Measurements from ENCODE around the gene ANKRD9. TPM values are rescaled to one million over a fixed set of nuclear protein-coding genes. Genes with fewer than 3 reads are reported as not detected.

The ANKRD9 gene
- polyA plus RNA-seq, 4 donors = 21.2 to 88.4 (median 43.6) TPM

DNA sequence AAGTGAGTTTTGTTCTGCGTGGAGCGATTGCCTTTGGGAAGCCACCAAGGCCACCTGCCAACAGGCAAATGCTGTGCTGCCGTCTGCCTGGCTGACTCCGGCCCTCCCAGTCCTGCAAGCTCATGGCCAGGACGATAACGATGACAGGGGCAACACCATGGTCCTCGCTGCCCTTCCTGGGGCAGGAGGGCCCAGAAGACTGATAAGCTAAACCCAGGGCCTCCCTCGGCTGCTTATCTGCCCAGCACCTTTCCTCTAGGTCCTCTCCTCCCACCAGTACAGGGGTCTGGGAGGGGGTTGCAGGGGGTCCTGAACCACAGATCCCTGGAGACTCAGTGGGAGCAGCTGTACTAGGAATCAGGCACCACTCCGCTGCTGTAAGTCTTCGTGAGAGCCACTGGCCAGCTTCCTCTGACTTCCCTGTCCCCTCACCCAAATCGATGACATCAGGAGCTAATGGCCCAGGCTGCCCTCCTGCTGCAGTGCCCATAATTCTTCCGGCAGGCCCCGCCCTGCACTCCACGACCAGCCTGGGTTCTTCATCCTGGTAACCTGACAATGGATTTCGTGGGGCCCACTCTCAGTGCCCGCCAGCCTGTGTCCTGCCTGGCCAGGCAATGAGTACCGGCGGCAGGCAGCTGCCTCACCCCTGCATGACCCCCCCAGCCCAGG lies 5.1 kb downstream of the ANKRD9 start:
- DNase-seq = no peak
- Histone ChIP-seq H3K4me3 (ENCODE audit: low read depth in 1 of 3, low read length in 3 of 3) (no peak overlapping the region), H3K27ac (ENCODE audit: low read depth in 1 of 3, low read length in 2 of 3) (peak overlapping the region; percentile 5 to 22 (median 19)), H3K36me3 (ENCODE audit: control insufficient read depth in 3 of 3, insufficient read depth in 2 of 3, low read depth in 1 of 3, low read length in 3 of 3) (peaks cover 2 to 56% (median 6%) of the 10 kb centered on the region in 3 donors), H3K27me3 (ENCODE audit: control insufficient read depth in 3 of 3, insufficient read depth in 3 of 3, low read length in 3 of 3) (no peaks in the 10 kb centered on the region), H3K4me1 (ENCODE audit: control insufficient read depth in 3 of 3, insufficient read depth in 2 of 3, low read depth in 1 of 3, low read length in 2 of 3) (peaks cover 0 to 34% (median 4%) of the 10 kb centered on the region in 3 donors), H3K9me3 (ENCODE audit: control insufficient read depth in 2 of 2, insufficient read depth in 1 of 2, low read depth in 1 of 2, low read length in 1 of 2) (no peaks in the 10 kb centered on the region)
- no peak for FAIRE-seq
- 43 to 67% (median 61%) methylated on average over 18 of the region's 18 CpGs for WGBS, 3 donors

DNA sequence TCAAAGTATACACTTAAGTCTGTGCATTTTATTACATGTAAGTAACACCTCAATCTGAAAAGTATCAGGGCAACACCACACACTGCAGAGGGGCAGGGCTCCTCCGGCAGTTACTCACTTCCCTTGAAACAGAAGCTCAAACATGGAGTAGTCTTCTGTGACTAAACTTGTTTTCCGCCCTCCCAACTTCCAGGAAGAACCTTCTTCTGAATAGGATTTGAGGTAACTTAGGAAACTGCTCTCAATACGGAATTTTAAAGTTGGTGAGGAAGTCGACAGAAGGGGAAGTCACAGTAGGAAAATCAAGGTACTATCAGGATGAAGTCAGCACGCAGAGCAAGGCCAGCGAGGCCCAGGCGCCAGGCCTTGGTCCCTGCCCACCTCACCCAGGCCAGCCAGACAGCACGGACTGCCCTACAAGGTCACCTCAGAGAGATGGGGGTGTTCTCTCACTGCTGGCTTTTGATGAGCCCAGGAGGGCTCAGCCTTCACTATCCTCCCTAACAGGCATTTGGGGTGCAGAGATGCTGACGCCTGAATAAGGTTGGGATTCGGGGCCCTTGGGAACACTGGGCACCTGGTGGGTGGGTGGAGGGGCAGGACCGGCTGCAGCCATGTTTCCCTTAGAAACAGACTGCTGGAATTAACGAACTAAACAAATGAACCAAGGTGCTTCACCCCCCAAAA lies 5.8 kb downstream of the ANKRD9 start:
- Histone ChIP-seq H3K4me3 (ENCODE audit: low read depth in 1 of 3, low read length in 3 of 3) (no peak overlapping the region), H3K4me1 (ENCODE audit: control insufficient read depth in 3 of 3, insufficient read depth in 2 of 3, low read depth in 1 of 3, low read length in 2 of 3) (peaks cover 0 to 33% (median 4%) of the 10 kb centered on the region in 3 donors), H3K27me3 (ENCODE audit: control insufficient read depth in 3 of 3, insufficient read depth in 3 of 3, low read length in 3 of 3) (no peaks in the 10 kb centered on the region), H3K9me3 (ENCODE audit: control insufficient read depth in 2 of 2, insufficient read depth in 1 of 2, low read depth in 1 of 2, low read length in 1 of 2) (no peaks in the 10 kb centered on the region), H3K36me3 (ENCODE audit: control insufficient read depth in 3 of 3, insufficient read depth in 2 of 3, low read depth in 1 of 3, low read length in 3 of 3) (peaks cover 2 to 63% (median 6%) of the 10 kb centered on the region in 3 donors), H3K27ac (ENCODE audit: low read depth in 1 of 3, low read length in 2 of 3) (peak overlapping the region; percentile 5 to 22 (median 19))
- no peak for DNase-seq
- WGBS, 3 donors = 61 to 72% (median 69%) methylated on average over 12 of the region's 12 CpGs
- FAIRE-seq = no peak

DNA sequence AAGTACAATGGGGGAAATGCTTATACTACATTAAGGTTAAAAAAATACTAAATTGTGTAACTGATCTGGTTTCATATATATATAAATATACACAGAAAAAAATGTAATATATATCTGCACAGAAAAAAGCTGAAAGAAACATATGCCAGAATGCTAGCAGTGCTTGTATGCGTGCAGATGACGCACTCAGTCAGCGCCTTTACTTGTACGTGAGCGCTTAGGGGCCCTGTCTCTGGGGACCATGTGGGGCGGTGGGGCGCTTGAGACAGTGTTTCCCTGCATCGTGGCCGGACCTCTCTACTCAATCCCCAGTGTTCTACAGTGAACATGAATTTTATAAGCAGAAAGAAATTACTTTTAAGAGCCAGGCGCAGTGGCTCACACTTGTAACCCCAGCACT lies 7.0 kb downstream of the ANKRD9 start:
- Histone ChIP-seq H3K36me3 (ENCODE audit: control insufficient read depth in 3 of 3, insufficient read depth in 2 of 3, low read depth in 1 of 3, low read length in 3 of 3) (peaks cover 6 to 69% (median 7%) of the 10 kb centered on the region in 3 donors), H3K9me3 (ENCODE audit: control insufficient read depth in 2 of 2, insufficient read depth in 1 of 2, low read depth in 1 of 2, low read length in 1 of 2) (no peaks in the 10 kb centered on the region), H3K27ac (ENCODE audit: low read depth in 1 of 3, low read length in 2 of 3) (no peak overlapping the region), H3K4me1 (ENCODE audit: control insufficient read depth in 3 of 3, insufficient read depth in 2 of 3, low read depth in 1 of 3, low read length in 2 of 3) (peaks cover 2 to 32% (median 4%) of the 10 kb centered on the region in 3 donors), H3K27me3 (ENCODE audit: control insufficient read depth in 3 of 3, insufficient read depth in 3 of 3, low read length in 3 of 3) (no peaks in the 10 kb centered on the region), H3K4me3 (ENCODE audit: low read depth in 1 of 3, low read length in 3 of 3) (no peak overlapping the region)
- DNase-seq (no peak), FAIRE-seq (no peak)
- 96 to 98% (median 96%) methylated on average over 10 of the region's 10 CpGs for WGBS, 3 donors

DNA sequence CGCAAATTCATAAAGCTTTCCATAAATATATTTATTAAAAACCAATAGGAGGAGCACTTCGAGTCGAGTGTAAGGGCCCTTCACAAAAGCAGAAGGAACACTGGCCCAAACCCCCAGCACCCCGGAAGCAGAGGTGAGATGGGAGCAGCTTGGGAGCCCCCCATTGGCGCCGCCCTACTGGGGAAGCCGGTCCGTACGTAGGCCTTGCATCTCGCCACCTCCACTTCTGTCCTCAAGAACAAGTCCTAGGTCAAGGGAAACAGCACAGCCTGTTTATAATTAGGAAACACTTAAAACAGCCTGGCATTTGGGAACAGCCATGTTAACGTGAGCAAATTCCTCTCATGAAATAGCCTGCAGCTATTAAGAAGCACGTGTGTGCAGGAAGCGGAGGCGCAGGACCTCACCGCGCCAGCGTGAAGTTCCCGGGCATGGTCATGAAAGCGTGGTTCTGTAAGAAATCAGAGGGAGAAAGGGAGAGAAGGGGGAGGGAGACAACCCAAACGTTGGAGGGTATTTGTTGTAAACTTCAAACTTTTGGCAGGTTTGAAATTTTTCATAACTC lies 7.7 kb downstream of the ANKRD9 start:
- no peak for DNase-seq
- Histone ChIP-seq H3K4me3 (ENCODE audit: low read depth in 1 of 3, low read length in 3 of 3) (no peak overlapping the region), H3K36me3 (ENCODE audit: control insufficient read depth in 3 of 3, insufficient read depth in 2 of 3, low read depth in 1 of 3, low read length in 3 of 3) (peaks cover under 1 to 75% (median 7%) of the 10 kb centered on the region in 3 donors), H3K4me1 (ENCODE audit: control insufficient read depth in 3 of 3, insufficient read depth in 2 of 3, low read depth in 1 of 3, low read length in 2 of 3) (peaks cover 2 to 33% (median 4%) of the 10 kb centered on the region in 3 donors), H3K27me3 (ENCODE audit: control insufficient read depth in 3 of 3, insufficient read depth in 3 of 3, low read length in 3 of 3) (no peaks in the 10 kb centered on the region), H3K27ac (ENCODE audit: low read depth in 1 of 3, low read length in 2 of 3) (no peak overlapping the region), H3K9me3 (ENCODE audit: control insufficient read depth in 2 of 2, insufficient read depth in 1 of 2, low read depth in 1 of 2, low read length in 1 of 2) (no peaks in the 10 kb centered on the region)
- FAIRE-seq = no peak
- 86 to 88% (median 86%) methylated on average over 20 of the region's 20 CpGs for WGBS, 3 donors

DNA sequence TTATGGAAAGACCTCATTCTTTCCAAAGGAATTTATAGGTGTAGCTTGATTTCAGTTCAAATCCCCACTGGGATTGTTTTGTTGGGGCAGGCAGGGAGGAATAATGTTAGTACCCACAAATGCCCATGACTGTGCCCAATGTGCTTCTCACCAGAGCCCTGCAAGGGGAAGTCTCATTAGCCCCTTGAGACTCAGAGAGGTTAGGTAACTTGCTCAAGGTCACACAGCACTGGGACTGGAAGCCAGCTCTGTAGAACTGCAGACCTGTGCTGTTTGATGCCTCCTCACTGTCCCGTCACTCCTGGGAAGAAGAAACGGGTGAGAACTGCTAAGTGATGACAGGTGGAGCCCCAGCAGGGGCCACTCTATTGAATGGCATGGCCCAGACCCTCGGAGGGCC lies 8.9 kb downstream of the ANKRD9 start:
- no peak for DNase-seq
- peaks cover 0 to 75% (median 7%) of the 10 kb centered on the region in 3 donors for H3K36me3 ChIP-seq (ENCODE audit: control insufficient read depth in 3 of 3, insufficient read depth in 2 of 3, low read depth in 1 of 3, low read length in 3 of 3)
- H3K4me3 ChIP-seq (ENCODE audit: low read depth in 1 of 3, low read length in 3 of 3) = no peak overlapping the region
- 71 to 80% (median 77%) methylated on average over 3 of the region's 3 CpGs for WGBS, 3 donors
- H3K27ac ChIP-seq (ENCODE audit: low read depth in 1 of 3, low read length in 2 of 3) = peak overlapping the region in 1 of 3 donors; percentile 62
- no peaks in the 10 kb centered on the region for H3K9me3 ChIP-seq (ENCODE audit: control insufficient read depth in 2 of 2, insufficient read depth in 1 of 2, low read depth in 1 of 2, low read length in 1 of 2)
- FAIRE-seq = no peak
- H3K27me3 ChIP-seq (ENCODE audit: control insufficient read depth in 3 of 3, insufficient read depth in 3 of 3, low read length in 3 of 3) = no peaks in the 10 kb centered on the region
- H3K4me1 ChIP-seq (ENCODE audit: control insufficient read depth in 3 of 3, insufficient read depth in 2 of 3, low read depth in 1 of 3, low read length in 2 of 3) = peaks cover 2 to 22% (median 4%) of the 10 kb centered on the region in 3 donors

DNA sequence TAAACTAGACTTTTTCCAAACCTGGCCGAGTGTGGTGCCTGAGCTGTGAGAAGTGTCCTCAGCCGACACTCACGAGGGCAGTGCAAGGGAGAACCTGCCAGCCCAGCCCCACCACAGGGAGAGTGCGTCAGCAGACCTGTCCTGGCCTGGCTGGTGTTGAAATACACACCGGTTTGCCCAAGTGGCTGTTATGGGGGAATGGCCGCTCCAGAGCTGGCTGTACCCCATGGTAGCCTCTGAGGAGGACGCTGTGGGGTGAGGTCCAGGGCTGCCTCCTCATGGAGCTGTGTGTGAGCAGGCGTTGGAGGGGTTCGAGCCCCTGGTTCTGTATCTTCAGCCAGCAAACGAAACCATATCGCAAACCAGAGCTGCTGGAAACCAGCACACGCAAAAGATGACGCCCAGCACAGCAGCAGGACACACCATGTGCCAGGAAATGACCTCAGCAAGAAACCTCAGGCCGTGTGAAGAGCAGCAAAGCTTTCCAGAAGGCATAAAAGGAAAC lies 9.4 kb downstream of the ANKRD9 start:
- Histone ChIP-seq H3K9me3 (ENCODE audit: control insufficient read depth in 2 of 2, insufficient read depth in 1 of 2, low read depth in 1 of 2, low read length in 1 of 2) (no peaks in the 10 kb centered on the region), H3K4me3 (ENCODE audit: low read depth in 1 of 3, low read length in 3 of 3) (no peak overlapping the region), H3K27me3 (ENCODE audit: control insufficient read depth in 3 of 3, insufficient read depth in 3 of 3, low read length in 3 of 3) (no peaks in the 10 kb centered on the region), H3K27ac (ENCODE audit: low read depth in 1 of 3, low read length in 2 of 3) (peak overlapping the region in 2 of 3 donors; percentile 30 to 75), H3K4me1 (ENCODE audit: control insufficient read depth in 3 of 3, insufficient read depth in 2 of 3, low read depth in 1 of 3, low read length in 2 of 3) (peaks cover 2 to 20% (median 4%) of the 10 kb centered on the region in 3 donors), H3K36me3 (ENCODE audit: control insufficient read depth in 3 of 3, insufficient read depth in 2 of 3, low read depth in 1 of 3, low read length in 3 of 3) (peaks cover 0 to 73% (median 7%) of the 10 kb centered on the region in 3 donors)
- DNase-seq = no peak
- no peak for FAIRE-seq
- 71 to 83% (median 71%) methylated on average over 14 of the region's 14 CpGs for WGBS, 3 donors

DNA sequence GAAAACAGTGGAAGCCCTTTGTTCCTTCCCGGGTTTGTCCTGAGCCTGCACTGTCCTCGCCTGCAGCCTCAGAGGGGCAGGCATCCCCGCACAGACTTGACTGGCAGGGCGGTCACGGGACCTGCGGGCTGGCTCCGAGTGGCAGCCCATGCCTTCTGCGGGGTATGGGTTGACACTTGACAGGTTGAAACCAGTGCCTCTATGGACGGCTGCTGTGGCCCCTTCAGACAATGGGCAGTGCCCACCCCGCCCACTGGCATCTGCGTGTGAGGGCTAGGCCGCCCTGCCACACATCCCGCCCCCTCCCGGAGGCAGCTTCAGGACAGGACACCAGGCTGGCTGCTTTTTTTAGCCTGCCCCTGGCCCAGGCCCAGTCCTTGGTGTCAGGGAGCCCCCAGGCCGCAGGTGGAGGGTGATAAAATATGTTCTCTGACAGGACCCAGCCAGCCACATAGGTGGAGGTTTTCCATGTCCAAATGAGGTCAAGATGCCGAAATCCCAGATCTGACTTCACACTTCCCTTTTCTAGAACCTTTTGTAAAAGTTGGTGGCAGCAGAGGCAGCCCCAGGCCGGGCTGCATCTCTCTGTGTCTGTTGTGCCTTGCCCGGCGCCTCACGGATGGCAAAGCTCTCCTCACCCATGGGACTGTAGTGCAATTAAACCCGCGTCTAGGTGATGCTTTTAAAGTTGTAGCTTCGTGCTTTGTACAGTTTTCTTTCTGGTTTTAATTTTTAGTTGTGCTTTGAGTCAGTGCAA lies 10.0 kb downstream of the ANKRD9 start:
- Histone ChIP-seq H3K4me3 (ENCODE audit: low read depth in 1 of 3, low read length in 3 of 3) (no peak overlapping the region), H3K4me1 (ENCODE audit: control insufficient read depth in 3 of 3, insufficient read depth in 2 of 3, low read depth in 1 of 3, low read length in 2 of 3) (peaks cover 2 to 15% (median 4%) of the 10 kb centered on the region in 3 donors), H3K36me3 (ENCODE audit: control insufficient read depth in 3 of 3, insufficient read depth in 2 of 3, low read depth in 1 of 3, low read length in 3 of 3) (peaks cover 0 to 66% (median 7%) of the 10 kb centered on the region in 3 donors), H3K9me3 (ENCODE audit: control insufficient read depth in 2 of 2, insufficient read depth in 1 of 2, low read depth in 1 of 2, low read length in 1 of 2) (no peaks in the 10 kb centered on the region), H3K27ac (ENCODE audit: low read depth in 1 of 3, low read length in 2 of 3) (peak overlapping the region in 2 of 3 donors; percentile 30 to 75), H3K27me3 (ENCODE audit: control insufficient read depth in 3 of 3, insufficient read depth in 3 of 3, low read length in 3 of 3) (no peaks in the 10 kb centered on the region)
- no peak for DNase-seq
- no peak for FAIRE-seq
- 90 to 91% (median 90%) methylated on average over 23 of the region's 23 CpGs for WGBS, 3 donors

Data from small intestine (tissue), 7 donors.